ENCODE measurements around the gene CHERP.

DNA sequence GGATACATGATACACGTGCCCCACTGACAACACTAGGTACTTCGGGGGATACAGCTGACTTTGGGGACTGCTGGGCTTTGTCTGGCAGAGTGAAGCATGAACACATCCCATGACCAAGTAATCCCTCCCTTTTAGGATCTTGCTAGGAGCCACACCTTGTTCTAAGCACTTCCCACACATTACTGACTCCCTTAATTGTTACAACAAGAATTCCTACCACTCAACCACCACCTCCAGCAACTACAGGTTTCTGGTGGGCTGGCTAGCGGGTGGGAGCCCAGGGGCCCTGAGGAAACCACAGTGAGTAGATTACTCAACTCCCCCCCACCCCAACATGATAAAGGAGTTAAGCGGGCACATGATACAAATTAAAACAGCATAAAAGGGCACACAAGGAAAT is 37.1 kb upstream of the CHERP start:
- TF ChIP-seq GATA3 (IDR thresholded peaks at IDR 0.05; ENCODE audit: low read depth, low read length) (no peak), GATA2 (IDR thresholded peaks at IDR 0.05; ENCODE audit: low read depth, low read length) (no peak)

All from SH-SY5Y (cell line).